OCI-LY3 (cell line): ENCODE measurements around the gene RNF169.
A peak's percentile ranks its signal among the peaks of the same experiment; 100 is the strongest.

Experiments used
- H2AFZ ChIP-seq: fragments of 200-600, 300-600 bp; shearing (Covaris generic); 2 replicates; pipeline ENCODE4 v1.6.0; 2014; ENCODE audit warnings: antibody characterized with exemption, low read depth, low read length
- H3K27ac ChIP-seq: fragments of 200-600, 300-600 bp; sonication (generic); 2 replicates; pipeline ENCODE4 v1.5.1; 2014; ENCODE audit warnings: mild to moderate bottlenecking, low read length, moderate library complexity, mixed read lengths
- H3K27me3 ChIP-seq: fragments of 200-600, 300-600 bp; sonication (generic); 2 replicates; pipeline ENCODE4 v1.6.1; 2014; ENCODE audit warnings: low read depth, low read length, mixed read lengths
- H3K36me3 ChIP-seq: fragments of 200-600, 300-600 bp; sonication (generic); replicated peaks from 2 replicates; pipeline ENCODE3; 2014; ENCODE audit warnings: low read depth, low read length, mixed read lengths
- H3K4me1 ChIP-seq: fragments of 300-600, 200-600 bp; sonication (generic); 2 replicates; pipeline ENCODE4 v1.6.1; 2014; ENCODE audit warnings: low read length, mixed read lengths
- H3K4me2 ChIP-seq: fragments of 200-600, 300-600 bp; sonication (generic); 2 replicates; pipeline ENCODE4 v1.6.1; 2014; ENCODE audit warnings: low read length, mixed read lengths
- H3K4me3 ChIP-seq: fragments of 300-600, 200-600 bp; sonication (generic); 2 replicates; pipeline ENCODE4 v1.5.1; 2014; ENCODE audit warnings: antibody characterized with exemption, mild to moderate bottlenecking, low read length, moderate library complexity
- H3K79me2 ChIP-seq: fragments of 300-600, 200-600 bp; shearing (Covaris generic); 2 replicates; pipeline ENCODE4 v1.6.1; 2014; ENCODE audit warnings: mild to moderate bottlenecking, low read length, mixed read lengths
- H3K9ac ChIP-seq: fragments of 300-600, 200-600 bp; shearing (Covaris generic); 2 replicates; pipeline ENCODE4 v1.6.0; 2014; ENCODE audit warnings: mild to moderate bottlenecking, low read length, moderate library complexity
- H3K9me3 ChIP-seq: fragments of 200-600, 300-600 bp; shearing (Covaris generic); 2 replicates; pipeline ENCODE4 v1.6.1; 2014; ENCODE audit warnings: low read length, mixed read lengths; ENCODE audit not compliant: insufficient read depth
- H4K20me1 ChIP-seq: fragments of 200-600, 300-600 bp; sonication (generic); 2 replicates; pipeline ENCODE4 v1.6.1; 2016; ENCODE audit warnings: low read length, mixed read lengths; ENCODE audit not compliant: insufficient read depth
- EZH2phosphoT487 ChIP-seq: fragments of 200-600 bp; shearing (Covaris generic); IDR thresholded peaks from 2 replicates; pipeline ENCODE4 v1.6.1; 2018; ENCODE audit warnings: antibody characterized with exemption, mixed run types, low read depth
- TF ChIP-seq, protein P1 (sequence below): fragments of 200-600, 300-600 bp; sonication (generic); IDR thresholded peaks from 2 replicates; pipeline ENCODE4 v1.5.1; 2014; ENCODE audit warnings: antibody characterized with exemption, low read length, low read depth

Gene RNF169

DNA sequence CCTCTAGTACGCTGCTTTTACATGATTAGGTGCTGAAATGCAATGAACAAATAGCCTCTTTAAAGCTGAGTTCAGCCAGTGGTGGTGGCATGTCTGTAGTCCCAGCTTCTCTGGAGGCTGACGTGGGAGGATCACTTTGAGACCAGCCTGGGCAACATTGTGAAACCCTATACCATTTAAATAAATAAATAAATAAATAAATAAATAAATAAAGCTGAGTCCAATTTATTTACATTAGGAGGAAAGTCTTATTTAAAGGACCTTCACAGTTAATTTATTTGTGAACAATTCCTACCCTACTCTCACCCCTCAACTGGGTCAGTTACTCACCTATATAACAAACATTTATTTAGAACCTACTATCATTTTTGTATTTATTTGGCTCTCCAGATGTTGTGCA is 12.6 kb upstream of the RNF169 start:
- H3K9me3 ChIP-seq, result no peaks in the 10 kb centered on the region
- H3K27ac ChIP-seq, result no peak overlapping the region
- TF ChIP-seq, protein P1, sequence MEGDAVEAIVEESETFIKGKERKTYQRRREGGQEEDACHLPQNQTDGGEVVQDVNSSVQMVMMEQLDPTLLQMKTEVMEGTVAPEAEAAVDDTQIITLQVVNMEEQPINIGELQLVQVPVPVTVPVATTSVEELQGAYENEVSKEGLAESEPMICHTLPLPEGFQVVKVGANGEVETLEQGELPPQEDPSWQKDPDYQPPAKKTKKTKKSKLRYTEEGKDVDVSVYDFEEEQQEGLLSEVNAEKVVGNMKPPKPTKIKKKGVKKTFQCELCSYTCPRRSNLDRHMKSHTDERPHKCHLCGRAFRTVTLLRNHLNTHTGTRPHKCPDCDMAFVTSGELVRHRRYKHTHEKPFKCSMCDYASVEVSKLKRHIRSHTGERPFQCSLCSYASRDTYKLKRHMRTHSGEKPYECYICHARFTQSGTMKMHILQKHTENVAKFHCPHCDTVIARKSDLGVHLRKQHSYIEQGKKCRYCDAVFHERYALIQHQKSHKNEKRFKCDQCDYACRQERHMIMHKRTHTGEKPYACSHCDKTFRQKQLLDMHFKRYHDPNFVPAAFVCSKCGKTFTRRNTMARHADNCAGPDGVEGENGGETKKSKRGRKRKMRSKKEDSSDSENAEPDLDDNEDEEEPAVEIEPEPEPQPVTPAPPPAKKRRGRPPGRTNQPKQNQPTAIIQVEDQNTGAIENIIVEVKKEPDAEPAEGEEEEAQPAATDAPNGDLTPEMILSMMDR, result no peak
- no peak overlapping the region for H3K4me3 ChIP-seq
- H3K4me1 ChIP-seq, result peaks cover 4% of the 10 kb centered on the region
- no peak overlapping the region for H3K9ac ChIP-seq
- no peak overlapping the region for H2AFZ ChIP-seq
- peaks cover 25% of the 10 kb centered on the region for H3K27me3 ChIP-seq
- no peaks in the 10 kb centered on the region for H3K79me2 ChIP-seq
- no peaks in the 10 kb centered on the region for H3K36me3 ChIP-seq
- H3K4me2 ChIP-seq, result no peak overlapping the region
- H4K20me1 ChIP-seq, result no peaks in the 10 kb centered on the region

GRCh38 chr11:74739546-74740270 is 8.9 kb upstream of the RNF169 start:
- H3K4me2 ChIP-seq, result peak overlapping the region; percentile 1; the same call in 1 of the 2 replicates
- TF ChIP-seq, protein P1, result peak; percentile 97
- TF ChIP-seq EZH2phosphoT487, result no peak
- H3K9ac ChIP-seq, result no peak overlapping the region

GRCh38 chr11:74742070-74742469 is 6.6 kb upstream of the RNF169 start:
- H2AFZ ChIP-seq, result no peak overlapping the region
- H3K36me3 ChIP-seq, result no peaks in the 10 kb centered on the region
- H3K9me3 ChIP-seq, result no peaks in the 10 kb centered on the region
- H3K9ac ChIP-seq, result no peak overlapping the region
- H3K27me3 ChIP-seq, result peaks cover 7% of the 10 kb centered on the region; the same call in 1 of the 2 replicates
- H3K79me2 ChIP-seq, result no peaks in the 10 kb centered on the region
- H3K27ac ChIP-seq, result no peak overlapping the region
- peaks cover 4% of the 10 kb centered on the region for H3K4me1 ChIP-seq
- H4K20me1 ChIP-seq, result no peaks in the 10 kb centered on the region
- H3K4me3 ChIP-seq, result no peak overlapping the region
- H3K4me2 ChIP-seq, result no peak overlapping the region
- TF ChIP-seq, protein P1, result no peak
- TF ChIP-seq EZH2phosphoT487, result no peak

More at GRCh38 chr11:74739546-74740270, 8.9 kb upstream of the RNF169 start:
- H3K36me3 ChIP-seq, result no peaks in the 10 kb centered on the region
- H4K20me1 ChIP-seq, result no peaks in the 10 kb centered on the region
- H3K27me3 ChIP-seq, result peaks cover 17% of the 10 kb centered on the region
- no peak overlapping the region; the same call in 1 of the 2 replicates for H2AFZ ChIP-seq
- no peaks in the 10 kb centered on the region for H3K79me2 ChIP-seq
- H3K27ac ChIP-seq, result no peak overlapping the region
- no peaks in the 10 kb centered on the region for H3K9me3 ChIP-seq
- peaks cover 4% of the 10 kb centered on the region for H3K4me1 ChIP-seq
- H3K4me3 ChIP-seq, result no peak overlapping the region

- Histone ChIP-seq H3K4me1 (peaks cover 12% of the 10 kb centered on the region), H3K9me3 (no peaks in the 10 kb centered on the region), H2AFZ (no peak overlapping the region), H3K27me3 (peaks cover 7% of the 10 kb centered on the region; the same call in 1 of the 2 replicates), H3K9ac (no peak overlapping the region), H3K4me3 (no peak overlapping the region), H3K79me2 (no peaks in the 10 kb centered on the region), H3K36me3 (no peaks in the 10 kb centered on the region), H3K4me2 (no peak overlapping the region), H3K27ac (no peak overlapping the region), H4K20me1 (no peaks in the 10 kb centered on the region)
- no peak for TF ChIP-seq EZH2phosphoT487
- TF ChIP-seq, protein P1, result no peak
These were observed 5.0 kb upstream of the RNF169 start for GRCh38 chr11:74743640-74744039.
